ENCODE results near the gene KCNK2.

DNA sequence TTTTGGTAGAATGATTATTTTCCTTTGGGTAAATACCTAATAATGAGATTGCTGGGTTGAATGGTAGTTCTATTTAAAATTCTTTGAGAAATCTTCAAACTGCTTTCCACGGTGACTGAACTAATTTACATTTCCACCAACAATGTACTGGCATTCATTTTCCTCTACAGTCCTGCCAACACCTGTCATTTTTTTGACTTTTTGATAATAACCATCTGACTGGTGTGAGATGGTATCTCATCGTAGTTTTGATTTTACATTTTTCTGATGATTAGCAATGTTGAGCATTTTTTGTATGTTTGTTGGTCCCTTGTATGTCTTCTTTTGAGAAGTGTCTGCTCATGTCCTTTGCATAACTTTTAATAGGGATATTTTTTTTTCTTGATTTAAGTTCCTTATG, 23.5 kb downstream of the KCNK2 start:
- TF ChIP-seq, protein P1, sequence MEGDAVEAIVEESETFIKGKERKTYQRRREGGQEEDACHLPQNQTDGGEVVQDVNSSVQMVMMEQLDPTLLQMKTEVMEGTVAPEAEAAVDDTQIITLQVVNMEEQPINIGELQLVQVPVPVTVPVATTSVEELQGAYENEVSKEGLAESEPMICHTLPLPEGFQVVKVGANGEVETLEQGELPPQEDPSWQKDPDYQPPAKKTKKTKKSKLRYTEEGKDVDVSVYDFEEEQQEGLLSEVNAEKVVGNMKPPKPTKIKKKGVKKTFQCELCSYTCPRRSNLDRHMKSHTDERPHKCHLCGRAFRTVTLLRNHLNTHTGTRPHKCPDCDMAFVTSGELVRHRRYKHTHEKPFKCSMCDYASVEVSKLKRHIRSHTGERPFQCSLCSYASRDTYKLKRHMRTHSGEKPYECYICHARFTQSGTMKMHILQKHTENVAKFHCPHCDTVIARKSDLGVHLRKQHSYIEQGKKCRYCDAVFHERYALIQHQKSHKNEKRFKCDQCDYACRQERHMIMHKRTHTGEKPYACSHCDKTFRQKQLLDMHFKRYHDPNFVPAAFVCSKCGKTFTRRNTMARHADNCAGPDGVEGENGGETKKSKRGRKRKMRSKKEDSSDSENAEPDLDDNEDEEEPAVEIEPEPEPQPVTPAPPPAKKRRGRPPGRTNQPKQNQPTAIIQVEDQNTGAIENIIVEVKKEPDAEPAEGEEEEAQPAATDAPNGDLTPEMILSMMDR (conservative IDR thresholded peaks at IDR 0.05), result no peak
- no peak for TF ChIP-seq ZFX (IDR thresholded peaks at IDR 0.05)

All from C4-2B (cell line).